Eye (tissue), 1 donor: ENCODE results near the gene HEG1.
"Not testable (repeated sequence)": the region's sequence is repeated elsewhere in the genome, so short reads cannot be mapped to it uniquely, and the experiment has no call there.

Experiments used
- DNase-seq: peaks from one replicate; pipeline ENCODE4 v3.0.0-alpha.2; 2015

The HEG1 gene

GRCh38 chr3:124978627-124979026 lies 77.2 kb downstream of the HEG1 start:
- no peak for DNase-seq

GRCh38 chr3:124976383-124976782 lies 79.4 kb downstream of the HEG1 start:
- DNase-seq: no peak

GRCh38 chr3:124974691-124975090 lies 81.1 kb downstream of the HEG1 start:
- no peak for DNase-seq

DNA sequence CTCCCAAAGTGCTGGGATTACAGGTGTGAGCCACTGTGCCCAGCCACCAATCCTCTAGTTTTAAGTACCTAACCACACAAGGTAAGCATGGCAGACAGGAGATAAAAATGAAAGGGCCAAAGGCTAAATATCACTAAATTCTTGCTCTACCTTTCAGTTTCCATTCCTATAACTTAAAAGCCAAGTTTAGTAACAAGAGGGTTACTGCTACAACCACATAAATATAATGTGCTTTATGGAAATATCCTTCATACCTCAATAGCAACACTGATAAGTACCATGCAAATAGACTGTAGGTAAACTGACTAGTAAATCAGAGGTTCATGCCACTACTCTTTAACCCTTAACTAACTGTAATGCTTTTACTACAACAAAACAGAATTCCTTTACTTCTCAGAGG lies 82.5 kb downstream of the HEG1 start:
- no peak for DNase-seq

GRCh38 chr3:124972457-124972856 lies 83.3 kb downstream of the HEG1 start:
- no peak for DNase-seq

DNA sequence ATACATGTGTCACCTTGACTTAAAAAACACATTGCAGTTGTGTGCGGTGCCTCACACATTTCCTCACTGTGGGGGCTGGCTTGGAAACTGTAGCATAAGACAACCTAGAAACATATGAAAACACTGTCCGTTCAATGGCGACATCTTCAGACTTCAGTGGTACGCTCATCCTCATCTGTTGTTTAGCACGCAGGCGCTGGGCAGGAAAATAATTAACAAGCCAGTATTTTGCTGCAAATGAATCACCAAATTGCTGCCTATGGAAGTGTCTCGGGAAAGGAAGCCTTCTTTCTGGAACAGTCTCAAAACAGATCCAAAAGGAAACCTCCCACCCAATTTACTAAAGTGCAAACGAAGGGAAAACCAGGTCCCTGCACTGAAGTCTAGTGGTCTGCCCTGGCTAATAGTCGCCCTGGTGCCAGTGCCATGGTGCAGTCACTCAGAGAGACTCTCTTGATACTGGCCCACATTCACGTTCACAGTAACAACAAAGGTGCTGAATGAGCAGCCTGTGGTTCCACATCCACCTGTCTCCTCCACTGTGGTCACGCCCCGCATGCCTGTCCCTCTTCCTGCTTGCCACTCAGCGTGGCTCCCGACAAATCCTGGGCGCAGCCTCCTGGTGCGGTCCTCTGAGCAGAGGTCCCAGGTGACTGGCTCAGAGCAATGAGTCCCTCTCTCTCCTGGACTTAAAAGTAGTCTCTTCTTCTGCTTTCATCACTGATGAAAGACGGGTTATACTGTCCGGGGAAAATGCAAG lies 85.7 kb downstream of the HEG1 start:
- DNase-seq: no peak

DNA sequence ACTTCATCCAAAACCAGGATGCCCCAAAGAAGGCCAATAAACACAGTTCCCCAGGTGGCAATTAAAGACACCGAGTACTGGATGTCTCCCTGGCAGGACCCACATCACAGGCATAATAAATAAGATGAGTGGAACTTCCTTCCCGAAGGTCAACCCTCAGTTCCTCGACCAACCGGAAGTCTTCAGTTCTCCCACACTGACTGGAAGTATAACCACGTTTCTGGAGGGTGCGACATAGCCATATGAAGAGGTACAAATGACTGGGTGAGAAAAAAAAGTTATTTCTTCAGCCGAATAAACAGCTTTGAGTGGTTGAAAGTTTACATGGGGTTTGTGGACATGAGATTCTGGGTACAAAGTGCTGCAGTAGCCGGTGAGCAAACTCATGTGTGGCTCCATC lies 86.6 kb downstream of the HEG1 start:
- no peak for DNase-seq

DNA sequence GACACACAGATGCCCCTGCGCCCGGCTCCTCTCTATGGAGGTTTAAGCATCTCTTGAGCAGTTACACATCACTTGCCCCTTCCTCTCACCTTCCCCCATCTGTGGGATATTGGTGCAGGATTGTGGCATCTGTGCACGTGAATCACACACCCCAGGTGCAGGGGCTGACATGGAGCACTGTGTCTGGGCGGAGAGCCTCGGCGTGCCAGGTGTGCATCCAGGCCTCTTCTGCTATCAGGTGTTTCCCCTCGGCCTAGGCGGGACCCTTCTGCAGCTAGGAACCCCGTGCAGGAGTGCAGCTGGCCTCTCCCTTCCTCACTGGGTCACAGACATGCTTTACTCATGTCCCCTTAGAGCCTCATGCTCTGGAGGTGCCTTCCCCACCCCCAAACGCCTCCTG lies 87.8 kb downstream of the HEG1 start:
- DNase-seq: no peak

GRCh38 chr3:124966521-124967445 lies 89.0 kb downstream of the HEG1 start:
- DNase-seq: no peak

DNA sequence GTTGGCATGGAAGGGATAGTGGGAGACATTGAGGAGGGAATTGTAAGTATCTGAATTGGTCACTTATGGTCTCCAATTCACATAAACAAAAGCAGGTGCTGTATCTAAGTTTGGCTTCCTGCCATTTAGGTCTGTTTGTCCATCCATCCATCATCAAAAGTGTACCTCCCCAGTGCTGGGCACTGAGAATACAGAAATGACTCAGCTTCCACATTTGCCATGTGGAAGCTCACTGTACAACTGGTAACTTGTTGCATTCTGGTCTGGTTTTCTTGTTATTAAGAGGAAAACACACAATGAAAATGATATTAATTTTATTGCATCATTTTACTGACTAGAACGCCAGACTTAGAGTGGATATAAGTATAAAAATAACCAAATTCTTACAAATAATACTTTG lies 90.4 kb downstream of the HEG1 start:
- DNase-seq: no peak

DNA sequence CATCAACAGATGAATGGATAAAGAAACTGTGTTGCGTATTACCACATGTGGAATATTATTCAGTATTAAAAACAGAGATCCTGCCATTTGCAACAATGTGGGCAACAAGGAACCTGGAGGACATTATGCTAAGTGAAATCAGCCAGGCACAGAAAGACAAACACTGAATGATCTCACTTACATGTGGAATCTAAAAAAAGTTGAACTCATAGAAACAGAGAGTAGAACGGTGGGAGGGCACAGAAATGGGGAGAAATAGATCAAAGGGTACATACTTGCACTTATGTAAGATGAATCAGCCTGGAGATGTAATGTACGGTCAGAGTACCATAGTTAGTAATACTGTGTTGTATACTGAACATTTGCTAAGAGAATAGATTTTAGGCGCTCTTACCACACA lies 91.4 kb downstream of the HEG1 start:
- DNase-seq: no peak

GRCh38 chr3:124963755-124964154 lies 92.0 kb downstream of the HEG1 start:
- no peak for DNase-seq

DNA sequence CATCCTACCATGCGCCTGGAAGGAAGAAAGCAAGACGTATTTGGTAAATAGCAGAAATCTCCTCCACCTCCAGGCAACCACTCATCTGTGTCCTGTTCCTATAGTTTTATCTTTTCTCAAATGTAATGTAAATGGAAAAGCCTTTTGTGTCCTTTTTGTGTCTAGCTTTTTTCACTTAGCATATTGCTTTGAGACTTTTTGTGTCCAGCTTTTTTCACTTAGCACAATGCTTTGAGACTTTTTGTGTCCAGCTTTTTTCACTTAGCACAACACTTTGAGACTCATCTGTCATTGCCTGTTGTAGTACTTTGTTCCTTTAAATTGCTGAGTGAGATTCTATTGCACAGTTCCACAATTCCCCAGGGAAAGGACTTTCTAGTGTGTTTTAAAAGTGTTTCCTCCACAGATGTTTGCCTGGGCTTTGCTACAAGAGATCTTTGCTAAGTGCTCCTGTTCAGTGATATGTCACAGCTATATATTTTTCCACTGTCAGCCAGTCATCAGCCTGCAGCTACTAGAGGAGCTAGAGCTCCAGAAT lies 93.3 kb downstream of the HEG1 start:
- DNase-seq: no peak

DNA sequence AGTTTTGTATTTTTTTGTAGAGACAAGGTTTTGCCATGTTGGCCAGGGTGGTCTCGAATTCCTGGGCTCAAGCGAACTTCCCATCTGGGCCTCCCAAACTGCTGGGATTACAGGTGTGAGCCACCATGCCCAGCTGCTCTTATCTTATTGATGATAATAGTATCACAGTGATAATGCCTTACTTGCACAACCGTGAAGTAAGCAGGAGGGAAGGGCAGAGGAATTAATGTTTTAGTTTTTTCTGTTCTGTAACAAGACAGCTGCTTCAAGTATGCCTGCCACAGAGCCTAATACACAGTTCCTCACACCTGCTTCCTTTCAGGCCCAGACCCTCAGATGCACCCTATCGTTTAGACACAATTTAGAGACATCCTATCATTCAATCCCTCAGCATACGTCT lies 95.1 kb downstream of the HEG1 start:
- no peak for DNase-seq

DNA sequence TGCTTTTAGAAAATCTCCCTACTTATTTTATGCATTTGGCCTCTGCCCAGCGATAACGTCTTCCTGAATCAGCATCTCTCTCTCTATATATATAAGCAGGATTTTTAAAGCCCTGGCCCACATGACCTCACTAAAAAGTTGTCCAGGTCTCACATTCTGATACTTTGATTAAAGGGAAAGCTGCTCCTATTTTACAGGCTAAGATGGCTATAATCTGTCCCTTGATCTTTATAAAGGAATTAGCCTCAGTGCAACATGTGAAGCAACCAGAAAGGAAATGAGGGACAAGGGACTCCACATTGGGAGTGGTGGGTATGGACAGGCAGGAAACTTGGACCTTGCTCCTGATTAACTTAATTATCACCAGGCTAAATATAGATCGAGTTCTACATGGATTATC lies 95.7 kb downstream of the HEG1 start:
- DNase-seq: no peak

- not testable (repeated sequence) for DNase-seq
Measured at GRCh38 chr3:124957951-124958350, 97.8 kb downstream of the HEG1 start.

GRCh38 chr3:124952282-124952855 lies 103.4 kb downstream of the HEG1 start:
- no peak for DNase-seq

GRCh38 chr3:124951511-124952281 lies 104.1 kb downstream of the HEG1 start:
- DNase-seq: no peak

GRCh38 chr3:124950026-124950425 lies 105.8 kb downstream of the HEG1 start:
- DNase-seq: no peak

DNA sequence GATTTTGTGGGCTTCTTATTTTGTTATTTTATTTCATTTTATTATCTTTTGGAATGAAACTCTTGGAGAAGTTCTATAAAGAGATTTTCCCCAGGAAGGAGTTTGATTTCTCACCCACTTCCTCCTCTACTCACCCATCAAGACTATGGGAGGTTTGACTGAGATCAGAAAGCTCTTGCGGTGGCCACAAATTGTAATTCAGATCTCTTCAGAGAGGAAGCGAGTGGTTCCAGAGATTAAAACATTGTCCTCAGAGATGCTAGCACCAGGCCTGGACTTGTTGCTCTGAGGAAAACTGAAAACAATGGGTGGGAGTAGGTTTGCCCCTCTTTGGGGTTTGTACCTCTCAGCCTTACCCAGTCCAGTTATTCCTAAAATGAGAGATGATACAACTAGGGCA lies 113.2 kb downstream of the HEG1 start:
- no peak for DNase-seq

GRCh38 chr3:124941771-124942170 lies 114.0 kb downstream of the HEG1 start:
- DNase-seq: no peak

- no peak for DNase-seq
Measured at GRCh38 chr3:124939661-124940060, 116.1 kb downstream of the HEG1 start.

GRCh38 chr3:124938896-124939295 lies 116.9 kb downstream of the HEG1 start:
- no peak for DNase-seq
